Measurements from ENCODE around the gene SHISA5.

SHISA5 gene

DNA sequence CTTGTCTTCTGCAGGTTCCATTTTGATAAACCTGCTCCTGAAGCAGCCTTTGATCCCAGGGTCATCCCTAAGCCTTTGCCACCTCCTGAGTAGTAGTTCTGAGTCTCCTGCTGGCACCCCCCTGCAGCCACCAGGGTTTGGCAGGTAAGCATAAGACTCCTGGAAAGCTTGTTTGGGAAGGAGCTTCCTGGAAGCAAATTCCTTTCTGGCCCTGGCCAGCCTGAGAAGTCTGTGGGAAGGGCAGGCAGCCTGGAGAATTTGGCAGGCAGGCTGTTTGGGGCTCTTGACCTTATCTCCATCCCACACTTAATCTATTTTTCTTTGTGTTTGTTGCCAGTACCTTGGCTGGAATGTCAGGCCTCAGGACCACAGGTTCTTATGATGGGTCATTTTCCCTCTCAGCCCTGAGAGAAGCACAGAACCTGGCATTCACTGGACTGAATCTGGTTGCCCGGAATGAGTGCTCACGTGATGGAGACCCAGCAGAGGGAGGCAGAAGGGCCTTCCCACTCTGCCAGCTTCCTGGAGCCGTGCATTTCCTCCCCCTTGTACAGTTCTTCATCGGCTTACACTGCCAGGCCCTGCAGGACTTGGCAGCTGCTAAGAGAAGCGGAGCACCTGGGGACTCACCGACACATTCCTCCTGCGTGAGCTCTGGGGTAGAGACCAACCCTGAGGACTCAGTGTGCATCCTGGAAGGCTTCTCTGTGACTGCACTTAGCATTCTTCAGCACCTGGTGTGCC is 44.0 kb downstream of the SHISA5 start:
- no peak for DNase-seq (ENCODE audit: low read depth, low spot score)

DNA sequence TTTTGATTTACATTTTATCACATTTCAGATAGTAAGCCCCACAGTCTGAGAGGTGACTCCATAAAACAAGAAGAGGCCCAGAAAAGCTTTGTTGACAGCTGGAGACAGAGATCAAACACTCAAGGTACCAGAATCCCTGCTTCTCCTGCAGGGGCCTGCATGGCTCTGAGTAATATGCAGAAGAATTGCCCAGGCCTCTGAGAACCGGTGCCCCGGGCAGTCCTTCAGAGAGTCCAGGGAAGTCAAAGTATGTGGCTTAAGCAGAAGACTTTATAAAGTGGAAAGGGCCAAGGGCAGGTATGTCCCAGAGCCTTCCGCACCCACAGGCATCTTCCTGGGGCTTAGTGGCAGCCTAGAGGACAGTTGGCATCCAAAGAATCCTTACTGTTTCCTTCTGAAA is 44.6 kb downstream of the SHISA5 start:
- no peak for DNase-seq (ENCODE audit: low read depth, low spot score)

DNA sequence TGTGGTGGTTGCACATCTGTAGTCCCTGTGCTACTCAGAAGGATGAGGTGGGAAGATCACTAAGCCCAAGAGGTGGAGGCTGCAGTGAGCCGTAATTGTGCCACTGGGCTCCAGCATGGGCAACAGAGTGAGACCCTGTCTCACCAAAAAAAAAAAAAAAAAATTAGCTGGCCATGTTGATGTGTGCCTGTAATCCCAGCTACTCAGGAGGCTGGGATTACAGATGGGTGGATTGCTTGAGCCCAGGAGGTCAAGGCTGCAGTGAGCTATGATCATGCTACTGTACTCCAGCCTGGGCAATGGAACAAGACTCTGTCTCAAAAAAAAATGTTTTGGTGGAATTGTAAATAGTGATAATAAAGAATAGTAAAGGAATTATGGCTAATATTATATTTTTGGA is 47.5 kb downstream of the SHISA5 start:
- DNase-seq (ENCODE audit: low read depth, low spot score), result no peak

DNA sequence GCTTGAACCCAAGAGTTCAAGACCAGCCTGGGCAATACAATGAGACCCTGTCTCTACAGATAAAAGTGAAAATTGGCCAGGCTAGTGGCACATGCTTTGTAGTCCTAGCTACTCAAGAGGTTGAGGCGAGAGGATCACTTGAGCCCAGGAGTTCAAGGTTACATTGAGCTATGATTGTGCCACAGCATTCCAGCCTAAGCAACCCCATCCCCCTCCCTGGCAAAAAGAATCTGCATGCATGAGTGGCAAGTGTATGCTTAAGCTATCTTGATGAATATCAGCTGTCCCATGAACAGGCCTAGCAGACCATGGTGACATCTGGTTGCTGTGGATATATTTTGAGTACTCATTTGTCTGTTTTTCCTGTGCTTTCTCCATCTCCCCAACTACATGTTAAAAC is 52.7 kb downstream of the SHISA5 start:
- no peak for DNase-seq (ENCODE audit: low read depth, low spot score)

DNA sequence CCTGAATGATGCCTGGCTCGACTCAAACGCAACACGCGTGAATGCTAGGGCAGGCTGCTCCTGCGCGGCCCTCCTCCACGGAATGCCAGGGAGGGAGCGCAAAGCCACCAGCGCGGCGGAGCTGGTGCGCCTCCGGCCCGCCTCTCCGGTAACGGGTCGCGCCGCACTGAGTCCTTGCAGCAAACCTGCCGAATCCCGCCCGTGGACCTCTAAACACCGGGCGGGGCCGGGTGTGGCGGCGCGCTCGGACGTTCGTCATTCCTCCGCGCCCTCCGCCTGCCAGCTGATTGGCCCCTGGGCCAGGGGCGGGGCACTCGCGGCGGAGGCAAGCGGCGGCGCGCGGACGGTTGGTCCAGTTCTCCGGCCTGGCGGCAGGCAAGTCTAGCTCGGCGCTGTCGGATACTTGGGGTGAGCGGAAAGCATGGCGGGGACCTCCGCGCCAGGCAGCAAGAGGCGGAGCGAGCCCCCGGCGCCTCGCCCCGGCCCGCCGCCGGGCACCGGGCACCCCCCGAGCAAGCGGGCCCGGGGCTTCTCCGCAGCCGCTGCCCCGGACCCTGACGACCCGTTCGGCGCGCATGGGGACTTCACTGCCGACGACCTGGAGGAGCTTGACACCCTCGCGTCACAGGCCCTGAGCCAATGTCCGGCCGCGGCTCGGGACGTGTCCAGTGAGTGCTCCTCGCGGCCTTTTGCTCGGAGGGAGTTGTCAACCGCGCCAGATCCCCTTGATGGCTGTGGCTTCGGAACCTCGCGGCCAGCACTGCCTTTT is 57.4 kb downstream of the SHISA5 start, which contains the start of gene ATRIP:
Gene ATRIP, plus strand, starts transcription at position 313 of the 769 bp plus-strand sequence. Its CDS starts 109 bp downstream, at position 422.
- peak; percentile 56 for DNase-seq (ENCODE audit: low read depth, low spot score)

DNA sequence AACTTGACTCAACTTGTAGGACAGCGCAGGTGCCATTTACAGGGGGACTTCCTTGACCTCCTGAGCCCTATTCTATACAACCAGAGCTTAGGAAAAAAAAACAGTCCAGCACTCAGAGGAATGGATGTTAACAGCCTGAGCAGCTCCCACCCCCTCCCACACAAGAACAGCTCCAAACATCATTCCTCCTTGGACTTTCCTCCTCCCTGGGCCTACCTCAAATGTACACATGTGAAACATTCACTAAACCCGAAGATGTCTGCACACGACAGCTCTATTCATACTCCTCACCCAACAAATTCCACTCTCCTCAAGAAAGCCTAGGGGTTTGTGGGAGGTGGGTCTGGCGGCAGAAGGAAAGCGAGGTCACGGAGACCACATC is 57.9 kb downstream of the SHISA5 start:
- DNase-seq (ENCODE audit: low read depth, low spot score), result no peak

DNA sequence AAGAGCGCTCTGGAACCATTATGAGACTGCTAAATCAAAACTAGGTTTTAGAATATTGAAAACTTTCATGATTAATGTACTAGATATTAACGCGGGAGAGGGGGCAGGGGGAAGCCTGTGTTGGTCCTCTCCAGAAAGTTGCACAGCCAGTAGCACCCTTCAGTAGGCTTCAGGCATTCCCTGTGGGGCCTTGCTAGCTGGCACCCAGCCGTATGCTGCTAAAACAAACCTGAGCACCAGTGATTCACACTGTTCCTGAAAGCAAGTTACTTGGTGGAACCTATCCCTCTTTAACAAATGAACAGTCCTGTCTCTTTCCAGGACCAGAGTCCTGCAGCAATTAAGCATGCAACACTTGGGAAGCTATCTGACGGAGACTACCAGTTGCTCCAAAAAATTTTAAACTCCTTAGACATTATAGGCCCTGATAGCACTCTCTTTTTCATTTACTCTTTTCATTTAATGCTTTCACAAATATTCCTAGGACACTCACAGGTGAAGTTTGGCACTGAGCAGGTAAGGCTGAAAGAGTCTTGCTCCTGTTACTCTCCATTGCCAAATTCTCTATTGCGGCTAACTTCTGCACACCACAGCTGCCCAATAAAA is 58.6 kb downstream of the SHISA5 start:
- DNase-seq (ENCODE audit: low read depth, low spot score), result no peak

DNA sequence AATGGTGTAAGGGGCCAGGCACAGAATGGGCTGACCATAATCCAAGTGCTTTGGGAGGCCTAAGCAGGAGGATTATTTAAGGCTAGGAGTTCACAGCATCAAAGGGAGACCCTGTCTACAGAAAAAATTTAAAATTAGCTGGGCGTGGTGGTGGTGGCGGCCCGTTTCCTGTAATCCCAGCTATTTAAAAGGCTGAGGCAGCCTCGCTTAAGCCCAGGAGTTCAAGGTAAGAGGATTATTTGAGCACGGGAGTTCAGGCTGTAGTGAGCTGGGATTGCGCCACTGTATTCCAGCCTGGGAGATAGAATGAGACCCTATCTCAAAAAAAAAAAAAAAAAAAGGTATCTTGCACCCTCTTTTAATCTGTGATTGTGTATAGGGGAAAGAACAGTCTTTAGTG is 62.0 kb downstream of the SHISA5 start:
- no peak for DNase-seq (ENCODE audit: low read depth, low spot score)

DNA sequence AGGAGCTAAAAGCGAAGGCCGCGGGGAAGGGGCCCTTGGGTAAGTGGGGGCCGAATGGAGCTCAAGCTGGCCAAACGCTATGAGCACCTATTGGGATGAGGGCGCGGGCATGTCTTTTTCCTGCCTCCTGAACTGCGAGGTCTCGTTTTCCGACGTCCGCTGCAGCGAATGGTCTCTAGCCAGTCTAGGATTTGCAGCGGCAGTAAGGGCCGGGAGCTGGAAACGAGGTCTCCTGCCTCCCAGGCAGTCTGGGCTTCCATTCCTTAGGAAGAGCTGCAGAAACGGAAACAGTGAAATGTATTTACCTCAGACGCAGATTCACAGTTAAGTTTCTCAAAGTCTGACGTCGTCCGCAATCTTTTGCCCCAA is 63.4 kb downstream of the SHISA5 start:
- no peak for DNase-seq (ENCODE audit: low read depth, low spot score)

DNA sequence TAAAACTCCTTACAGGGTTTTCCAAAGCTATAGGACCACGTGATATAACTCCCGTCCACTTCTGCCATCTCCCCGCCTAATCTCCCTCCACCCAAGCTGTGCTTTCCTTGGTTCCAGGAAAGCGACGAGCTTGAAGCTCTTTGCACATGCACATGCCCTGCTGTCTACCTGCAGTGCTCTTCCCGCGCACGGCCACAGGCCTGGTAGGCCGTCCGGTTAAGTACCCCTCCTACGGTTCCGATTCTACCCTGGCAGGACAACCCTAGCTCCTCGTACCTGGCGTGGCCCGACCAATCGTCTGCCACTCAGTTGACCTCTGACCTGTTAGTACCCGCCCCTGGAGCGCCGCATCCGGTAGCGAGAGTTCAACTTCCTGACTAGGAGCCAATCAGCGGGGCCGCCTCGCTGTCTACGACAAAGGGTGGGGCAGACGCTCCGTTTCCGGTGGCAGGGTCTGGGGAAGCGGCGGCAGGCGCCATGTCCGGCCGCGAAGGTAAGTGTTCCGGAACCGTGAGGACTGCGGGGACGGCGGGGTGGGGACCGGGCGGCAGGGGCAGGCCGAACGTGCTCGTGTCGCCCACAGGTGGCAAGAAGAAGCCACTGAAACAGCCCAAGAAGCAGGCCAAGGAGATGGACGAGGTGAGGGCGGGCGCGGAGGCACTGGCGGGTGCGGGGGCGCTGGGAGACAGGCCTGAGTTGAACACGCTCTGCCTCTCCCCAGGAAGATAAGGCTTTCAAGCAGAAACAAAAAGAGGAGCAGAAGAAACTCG is 64.0 kb downstream of the SHISA5 start, which contains the start of the genes CCDC51 and TMA7:
Gene CCDC51, minus strand, starts transcription at position 300 of the 770 bp plus-strand sequence. CDS start 4,991 bp downstream, outside the sequence.
Gene TMA7, plus strand, starts transcription at position 438 of the 770 bp plus-strand sequence. Its CDS starts 40 bp downstream, at position 478.
- peak; percentile 85 for DNase-seq (ENCODE audit: low read depth, low spot score)

DNA sequence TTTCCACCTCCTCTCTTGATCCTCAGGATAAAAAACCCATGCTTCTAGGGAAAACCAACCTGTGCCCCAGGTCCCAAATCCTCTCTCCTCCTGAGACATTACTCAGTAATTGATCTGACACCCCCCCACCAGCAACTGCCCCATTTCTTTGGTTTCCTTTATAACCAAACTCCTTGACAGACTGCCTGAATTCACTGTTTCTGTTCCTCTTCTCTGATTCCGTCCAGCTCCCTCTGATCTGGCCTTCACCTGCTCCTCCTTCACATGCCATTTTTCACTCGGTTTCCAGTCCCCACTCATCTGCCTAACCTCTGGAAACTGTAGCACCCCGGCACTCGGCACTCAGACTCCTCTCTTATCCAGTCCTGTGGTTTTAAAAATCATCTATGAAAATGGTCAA is 66.2 kb downstream of the SHISA5 start:
- no peak for DNase-seq (ENCODE audit: low read depth, low spot score)

DNA sequence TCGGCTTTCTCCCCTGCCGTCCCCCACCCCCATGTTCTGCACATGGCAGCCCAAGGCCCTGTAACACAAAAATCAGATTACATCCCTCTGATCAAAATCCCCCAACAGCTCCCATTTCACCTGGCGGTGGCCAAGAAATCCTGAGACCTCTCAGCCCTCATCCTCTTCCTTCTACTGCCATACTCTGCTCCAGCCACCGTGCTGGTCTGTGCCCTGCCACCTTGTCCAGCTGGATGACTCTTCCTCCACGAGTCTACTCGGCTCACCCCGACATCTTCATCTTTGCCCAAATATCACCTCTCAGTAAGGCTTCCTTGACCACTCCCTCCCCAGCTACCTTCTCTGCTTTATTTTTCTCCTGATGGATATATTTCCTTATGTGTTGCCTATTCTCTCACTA is 67.1 kb downstream of the SHISA5 start:
- no peak for DNase-seq (ENCODE audit: low read depth, low spot score)

DNA sequence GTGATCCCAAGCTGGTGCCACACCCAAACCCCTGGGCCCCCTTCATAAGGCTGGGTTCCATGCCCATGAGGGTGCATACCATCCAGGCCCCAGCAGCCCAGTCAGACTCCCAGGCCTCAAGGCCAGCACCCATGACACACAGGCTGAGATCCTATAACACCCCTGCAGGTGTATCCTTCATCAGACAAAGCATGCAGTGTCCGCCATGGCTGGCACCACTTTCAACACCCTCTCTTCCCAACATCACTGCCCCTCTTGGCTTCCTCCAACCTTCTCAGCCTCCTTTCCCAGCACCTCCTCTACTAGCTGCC is 67.5 kb downstream of the SHISA5 start:
- DNase-seq (ENCODE audit: low read depth, low spot score), result no peak

DNA sequence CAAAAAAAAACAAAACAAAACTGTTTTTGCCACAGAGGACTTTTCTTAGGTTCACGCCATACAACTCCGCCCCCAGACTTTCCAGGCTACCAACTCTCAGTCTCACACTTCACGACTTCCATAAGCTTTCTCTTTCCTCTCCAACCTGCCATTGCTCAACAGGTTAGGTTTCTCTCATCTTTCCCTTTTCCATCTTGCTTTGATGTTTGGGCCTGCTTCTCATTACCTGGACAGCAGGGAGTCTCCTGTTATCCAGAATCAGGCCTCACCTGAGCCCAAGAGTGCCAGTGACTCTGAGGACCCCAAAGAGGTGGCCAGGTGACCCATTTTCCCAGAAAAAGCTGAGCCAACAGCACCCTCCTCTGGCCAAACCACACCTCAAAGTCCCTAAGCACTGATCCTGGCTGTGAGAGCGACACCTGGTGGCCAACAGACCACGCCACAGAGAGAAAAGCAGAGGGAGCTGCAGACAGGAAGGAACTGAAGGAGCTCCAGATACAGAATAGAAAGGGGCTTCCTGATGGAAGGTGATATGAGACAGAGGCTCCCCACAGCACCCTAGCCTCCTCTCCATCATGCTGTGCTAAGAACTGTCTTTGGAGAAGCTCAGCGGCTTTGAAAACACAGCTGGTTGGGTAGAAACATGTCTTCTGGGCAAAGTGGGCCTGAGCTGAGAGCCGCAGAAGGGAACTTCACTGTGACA is 68.0 kb downstream of the SHISA5 start:
- DNase-seq (ENCODE audit: low read depth, low spot score), result peak; percentile 69

DNA sequence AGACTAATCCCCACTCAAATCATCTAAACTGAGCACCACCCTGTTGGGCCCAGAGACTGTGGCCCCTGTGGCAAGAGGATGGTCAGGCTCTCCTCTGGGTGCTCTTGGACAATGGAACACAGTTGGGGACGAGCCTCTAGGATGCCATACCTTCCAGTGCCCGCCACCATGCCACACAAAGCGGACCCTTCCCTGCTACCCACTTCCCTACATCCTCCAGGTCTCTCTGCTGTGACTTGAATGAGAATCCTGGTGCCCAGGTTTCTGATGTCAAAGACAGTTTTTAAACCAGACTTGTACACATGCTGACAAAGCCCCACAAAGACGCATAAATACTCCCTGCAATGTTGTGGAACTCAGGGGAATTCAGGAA is 68.8 kb downstream of the SHISA5 start:
- no peak for DNase-seq (ENCODE audit: low read depth, low spot score)

DNA sequence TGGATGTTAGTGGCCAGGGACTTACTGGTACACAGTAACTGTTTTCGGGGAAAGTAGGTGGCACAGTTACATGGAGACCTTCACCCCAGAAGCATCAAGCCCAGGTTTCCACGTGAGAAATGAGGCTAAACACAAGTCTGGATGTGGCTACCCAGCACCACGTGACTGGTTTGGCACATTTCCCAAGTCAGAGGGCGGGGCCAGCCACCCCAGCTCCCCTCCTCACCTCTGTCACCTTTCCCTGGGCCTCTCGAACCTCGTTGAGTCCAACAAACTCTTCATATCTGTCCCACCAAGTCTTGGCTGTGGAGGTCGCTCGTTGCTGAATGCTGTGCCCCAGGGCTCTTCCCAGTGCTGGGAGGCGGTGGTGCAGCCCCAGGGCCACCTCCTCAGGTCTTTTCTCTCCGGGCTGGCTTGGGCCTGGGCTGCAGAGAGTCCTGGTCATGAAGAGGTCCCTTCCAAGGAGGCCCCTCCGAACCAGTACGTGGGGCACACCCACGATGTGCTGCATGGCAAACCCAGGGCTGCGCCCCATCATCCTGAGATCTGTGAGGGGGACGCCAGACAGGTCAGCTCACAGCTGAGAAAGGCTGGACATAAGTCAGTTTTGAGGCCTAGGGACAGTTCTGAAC is 69.3 kb downstream of the SHISA5 start:
- no peak for DNase-seq (ENCODE audit: low read depth, low spot score)

DNA sequence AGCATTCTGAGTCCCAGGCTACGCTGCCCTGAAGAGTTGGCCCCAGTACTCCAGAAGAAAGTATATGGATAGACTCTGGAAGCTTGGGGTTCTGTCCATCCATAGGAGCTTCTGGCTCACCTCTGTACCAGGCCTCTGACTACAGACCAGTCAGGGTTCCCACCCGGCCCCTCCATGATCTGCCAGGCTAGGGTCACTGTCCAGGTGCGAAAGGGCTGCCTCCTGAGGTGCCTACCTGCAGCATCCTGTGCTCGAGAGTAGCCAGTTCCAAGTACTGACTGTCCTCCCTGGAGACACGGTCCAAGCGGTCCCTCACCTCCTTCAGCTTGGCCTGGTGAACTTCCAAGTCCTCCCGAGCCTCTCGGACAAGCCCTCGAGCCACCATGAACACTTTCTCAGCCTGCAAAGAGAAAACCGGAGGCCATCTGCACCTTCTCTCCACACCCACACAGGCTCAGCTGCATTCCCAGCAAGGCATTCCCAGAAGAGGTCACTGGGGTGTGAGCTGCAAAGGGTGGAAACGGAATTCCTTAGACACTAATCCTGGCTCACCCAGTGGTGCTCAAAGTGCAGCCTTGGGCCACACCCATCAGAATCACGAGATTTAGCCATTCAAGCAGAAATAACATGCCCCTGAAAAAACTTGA is 70.4 kb downstream of the SHISA5 start:
- no peak for DNase-seq (ENCODE audit: low read depth, low spot score)

DNA sequence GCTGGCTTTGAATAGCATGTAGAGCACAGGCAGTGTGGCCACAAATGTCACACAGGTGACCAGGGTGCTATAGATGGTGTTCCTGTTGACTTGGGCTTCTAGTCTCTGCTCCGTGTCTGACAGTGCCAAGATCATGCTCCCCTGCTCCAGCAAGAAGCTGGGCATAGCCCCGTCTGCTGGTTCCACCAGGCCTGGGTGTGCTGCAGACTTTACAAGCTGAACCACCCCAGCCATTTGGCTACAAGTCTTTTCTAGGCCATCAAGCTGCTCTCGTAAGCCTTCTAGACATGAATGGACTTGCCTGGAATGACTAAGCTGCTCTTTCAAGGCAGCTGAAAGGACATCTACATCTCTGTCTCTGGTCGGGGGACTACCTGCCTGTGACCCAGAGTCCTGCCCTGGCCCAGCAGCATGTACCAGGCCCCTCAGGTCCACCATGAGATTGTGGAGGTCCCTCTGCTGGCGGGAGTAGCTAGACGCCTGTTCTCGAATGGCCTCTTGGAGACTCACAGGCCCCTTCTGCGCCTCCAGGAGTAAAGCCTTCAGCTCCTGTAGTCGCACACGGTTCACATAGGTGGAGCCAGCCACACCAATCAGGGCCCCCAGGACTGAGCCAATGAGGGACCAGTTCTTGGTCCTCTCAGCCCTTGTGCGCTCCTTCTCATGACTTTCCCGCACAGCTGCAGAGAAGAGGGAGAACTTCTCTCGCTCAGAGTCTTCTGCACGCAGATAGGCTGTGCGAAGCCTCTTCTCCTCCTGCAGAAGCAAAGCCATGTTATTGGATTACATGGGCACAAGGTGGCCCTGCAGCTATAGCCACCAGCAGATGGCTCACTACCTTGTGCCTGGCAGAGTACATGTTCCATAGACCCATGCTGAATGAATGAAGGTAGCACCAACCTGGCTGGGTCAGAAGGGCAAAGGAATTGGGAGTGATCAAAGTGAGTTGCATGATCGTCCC is 71.3 kb downstream of the SHISA5 start:
- no peak for DNase-seq (ENCODE audit: low read depth, low spot score)
